Measurements from ENCODE around the gene MED27. TPM values are rescaled to one million over a fixed set of nuclear protein-coding genes. Genes with fewer than 3 reads are reported as not detected.

Gene MED27
- total RNA-seq, 1 experiment from 2014 or later = 30.4 TPM

GRCh38 chr9:131840751-131841702 is 238.6 kb downstream of the MED27 start:
- Histone ChIP-seq H3K4me1 (no peaks in the 10 kb centered on the region), H3K9me3 (no peaks in the 10 kb centered on the region), H3K36me3 (ENCODE audit: control insufficient read depth, insufficient read depth, low read length) (no peaks in the 10 kb centered on the region), H3K4me3 (ENCODE audit: low read depth, low read length) (no peak overlapping the region), H3K27me3 (replicated peaks; ENCODE audit: control insufficient read depth, insufficient read depth, low read length) (no peaks in the 10 kb centered on the region)
- Mint-ChIP-seq H3K27ac (ENCODE audit: unreplicated experiment) (no peak overlapping the region), H3K9me3 (ENCODE audit: unreplicated experiment) (no peaks in the 10 kb centered on the region), H3K36me3 (ENCODE audit: insufficient read depth, unreplicated experiment) (no peaks in the 10 kb centered on the region), H3K4me1 (ENCODE audit: low read depth, unreplicated experiment) (no peaks in the 10 kb centered on the region), H3K27me3 (ENCODE audit: insufficient read depth, unreplicated experiment) (peaks cover 6% of the 10 kb centered on the region), H3K4me3 (ENCODE audit: unreplicated experiment) (no peak overlapping the region)
- BruUV-seq (replicated peaks) = no TSS peak
- TF ChIP-seq CTCF (IDR thresholded peaks at IDR 0.05; ENCODE audit: insufficient read depth in 1 of 2, low read depth in 1 of 2, low read length in 1 of 2, severe bottlenecking in 1 of 2, unreplicated experiment in 1 of 2) = no peak
- DNase-seq = no peak
- ChIA-PET POLR2A (no interaction called here), CTCF (no interaction called here)
- intact Hi-C loops (cut with micrococcal nuclease; ENCODE audit: unreplicated experiment) = no loop called here

GRCh38 chr9:131840220-131840619 is 239.4 kb downstream of the MED27 start:
- Histone ChIP-seq H3K27me3 (replicated peaks; ENCODE audit: control insufficient read depth, insufficient read depth, low read length) (no peaks in the 10 kb centered on the region), H3K36me3 (ENCODE audit: control insufficient read depth, insufficient read depth, low read length) (no peaks in the 10 kb centered on the region), H3K9me3 (no peaks in the 10 kb centered on the region), H3K4me1 (no peaks in the 10 kb centered on the region), H3K4me3 (ENCODE audit: low read depth, low read length) (no peak overlapping the region)
- no TSS peak for BruUV-seq (replicated peaks)
- POLR2A ChIA-PET = no interaction called here
- intact Hi-C loops (cut with micrococcal nuclease; ENCODE audit: unreplicated experiment) = no loop called here
- Mint-ChIP-seq H3K36me3 (ENCODE audit: insufficient read depth, unreplicated experiment) (no peaks in the 10 kb centered on the region), H3K4me3 (ENCODE audit: unreplicated experiment) (no peak overlapping the region), H3K27me3 (ENCODE audit: insufficient read depth, unreplicated experiment) (peaks cover 6% of the 10 kb centered on the region), H3K4me1 (ENCODE audit: low read depth, unreplicated experiment) (no peaks in the 10 kb centered on the region), H3K9me3 (ENCODE audit: unreplicated experiment) (no peaks in the 10 kb centered on the region), H3K27ac (ENCODE audit: unreplicated experiment) (no peak overlapping the region)
- no peak for DNase-seq
- CTCF ChIA-PET = no interaction called here
- no peak for TF ChIP-seq CTCF (IDR thresholded peaks at IDR 0.05; ENCODE audit: insufficient read depth in 1 of 2, low read depth in 1 of 2, low read length in 1 of 2, severe bottlenecking in 1 of 2, unreplicated experiment in 1 of 2)

GRCh38 chr9:131839281-131840084 is 240.2 kb downstream of the MED27 start:
- no peak for DNase-seq
- H3K4me3 ChIP-seq (ENCODE audit: low read depth, low read length) = no peak overlapping the region
- Mint-ChIP-seq H3K4me3 (ENCODE audit: unreplicated experiment) (no peak overlapping the region), H3K9me3 (ENCODE audit: unreplicated experiment) (no peaks in the 10 kb centered on the region), H3K27ac (ENCODE audit: unreplicated experiment) (no peak overlapping the region), H3K36me3 (ENCODE audit: insufficient read depth, unreplicated experiment) (no peaks in the 10 kb centered on the region), H3K27me3 (ENCODE audit: insufficient read depth, unreplicated experiment) (peaks cover 6% of the 10 kb centered on the region), H3K4me1 (ENCODE audit: low read depth, unreplicated experiment) (no peaks in the 10 kb centered on the region)
- BruUV-seq (replicated peaks) = no TSS peak
- ChIA-PET POLR2A (no interaction called here), CTCF (no interaction called here)
- no peaks in the 10 kb centered on the region for H3K4me1 ChIP-seq
- H3K9me3 ChIP-seq = no peaks in the 10 kb centered on the region
- no peak for TF ChIP-seq CTCF (IDR thresholded peaks at IDR 0.05; ENCODE audit: insufficient read depth in 1 of 2, low read depth in 1 of 2, low read length in 1 of 2, severe bottlenecking in 1 of 2, unreplicated experiment in 1 of 2)
- no peaks in the 10 kb centered on the region for H3K27me3 ChIP-seq (replicated peaks; ENCODE audit: control insufficient read depth, insufficient read depth, low read length)
- H3K36me3 ChIP-seq (ENCODE audit: control insufficient read depth, insufficient read depth, low read length) = no peaks in the 10 kb centered on the region
- intact Hi-C loops (cut with micrococcal nuclease; ENCODE audit: unreplicated experiment) = no loop called here
